NCI-H510A treated with DMSO at 0.1 percent for 48 hours (cell line): Measurements from ENCODE around the gene ICAM4.
"Not testable (repeated sequence)": the region's sequence is repeated elsewhere in the genome, so short reads cannot be mapped to it uniquely, and the experiment has no call there.

Source experiments
- DNase-seq: peaks from one replicate; lab custom pipeline; 2025; lab: John Stamatoyannopoulos, UW

The ICAM4 gene

GRCh38 chr19:10286803-10287737 lies at the start of gene ICAM4:
Gene ICAM4, plus strand, starts transcription at chr19:10286955. Its CDS starts 58 bp downstream, at chr19:10287013.
- DNase-seq, result no peak

GRCh38 chr19:10237702-10238101 lies 49.1 kb upstream of the ICAM4 start:
- peak; percentile 27 for DNase-seq

- peak; percentile 92 for DNase-seq
Observed at GRCh38 chr19:10238172-10238783, 48.5 kb upstream of the ICAM4 start.

GRCh38 chr19:10241826-10242449 lies 44.8 kb upstream of the ICAM4 start:
- not testable (repeated sequence) for DNase-seq

GRCh38 chr19:10243606-10244005 lies 43.1 kb upstream of the ICAM4 start:
- no peak for DNase-seq

GRCh38 chr19:10245189-10245939 lies 41.4 kb upstream of the ICAM4 start:
- no peak for DNase-seq

GRCh38 chr19:10246511-10246910 lies 40.2 kb upstream of the ICAM4 start:
- no peak for DNase-seq

- DNase-seq, result peak; percentile 98
Observed at GRCh38 chr19:10251792-10252694, 34.7 kb upstream of the ICAM4 start, which contains the start of gene MRPL4. Gene MRPL4, plus strand, starts transcription at chr19:10252214. Its CDS starts 40 bp downstream, at chr19:10252254.

- DNase-seq, result no peak
Observed at GRCh38 chr19:10252707-10253106, 34.0 kb upstream of the ICAM4 start.

- no peak for DNase-seq
Observed at GRCh38 chr19:10254244-10254643, 32.5 kb upstream of the ICAM4 start.

GRCh38 chr19:10255358-10255757 lies 31.4 kb upstream of the ICAM4 start:
- DNase-seq, result no peak

GRCh38 chr19:10256551-10256950 lies 30.2 kb upstream of the ICAM4 start:
- DNase-seq, result no peak

GRCh38 chr19:10256970-10257615 lies 29.7 kb upstream of the ICAM4 start:
- no peak for DNase-seq

- no peak for DNase-seq
Observed at GRCh38 chr19:10258080-10258710, 28.6 kb upstream of the ICAM4 start.

- DNase-seq, result peak; percentile 60
Observed at GRCh38 chr19:10259162-10259905, 27.4 kb upstream of the ICAM4 start.

- DNase-seq, result peak; percentile 81
Observed at GRCh38 chr19:10260141-10260584, 26.6 kb upstream of the ICAM4 start.

- no peak for DNase-seq
Observed at GRCh38 chr19:10262771-10263170, 24.0 kb upstream of the ICAM4 start.

GRCh38 chr19:10266706-10267105 lies 20.0 kb upstream of the ICAM4 start:
- DNase-seq, result no peak

- DNase-seq, result no peak
Observed at GRCh38 chr19:10268071-10268470, 18.7 kb upstream of the ICAM4 start.
